ENCODE measurements around the gene SH3GL3.

DNA sequence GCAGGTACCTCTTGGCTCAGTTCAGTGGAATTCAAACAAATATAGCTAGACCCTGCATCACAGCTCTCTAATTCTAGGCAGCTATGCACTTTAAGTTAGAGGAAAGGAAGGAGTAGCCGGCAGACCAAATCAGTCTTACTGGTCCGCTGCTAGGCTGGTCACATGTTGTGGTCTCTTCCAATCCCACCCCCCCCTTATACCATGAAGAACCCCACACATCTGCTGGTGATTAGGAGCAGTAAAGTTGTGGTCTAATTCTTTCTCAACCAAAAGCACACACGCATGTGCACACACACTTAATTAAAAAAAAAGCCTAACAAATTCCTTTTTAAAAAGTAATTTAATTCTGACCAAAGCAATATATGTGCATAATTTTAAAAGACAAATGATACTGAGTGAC is 16.7 kb upstream of the SH3GL3 start:
- TF ChIP-seq, protein P1, sequence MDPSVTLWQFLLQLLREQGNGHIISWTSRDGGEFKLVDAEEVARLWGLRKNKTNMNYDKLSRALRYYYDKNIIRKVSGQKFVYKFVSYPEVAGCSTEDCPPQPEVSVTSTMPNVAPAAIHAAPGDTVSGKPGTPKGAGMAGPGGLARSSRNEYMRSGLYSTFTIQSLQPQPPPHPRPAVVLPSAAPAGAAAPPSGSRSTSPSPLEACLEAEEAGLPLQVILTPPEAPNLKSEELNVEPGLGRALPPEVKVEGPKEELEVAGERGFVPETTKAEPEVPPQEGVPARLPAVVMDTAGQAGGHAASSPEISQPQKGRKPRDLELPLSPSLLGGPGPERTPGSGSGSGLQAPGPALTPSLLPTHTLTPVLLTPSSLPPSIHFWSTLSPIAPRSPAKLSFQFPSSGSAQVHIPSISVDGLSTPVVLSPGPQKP (IDR thresholded peaks at IDR 0.05; ENCODE audit: low read depth, low read length) = no peak
- TF ChIP-seq EP300 (IDR thresholded peaks at IDR 0.05) = no peak
- no peak for TF ChIP-seq GATA3 (IDR thresholded peaks at IDR 0.05; ENCODE audit: borderline replicate concordance)
- TF ChIP-seq, protein P2, sequence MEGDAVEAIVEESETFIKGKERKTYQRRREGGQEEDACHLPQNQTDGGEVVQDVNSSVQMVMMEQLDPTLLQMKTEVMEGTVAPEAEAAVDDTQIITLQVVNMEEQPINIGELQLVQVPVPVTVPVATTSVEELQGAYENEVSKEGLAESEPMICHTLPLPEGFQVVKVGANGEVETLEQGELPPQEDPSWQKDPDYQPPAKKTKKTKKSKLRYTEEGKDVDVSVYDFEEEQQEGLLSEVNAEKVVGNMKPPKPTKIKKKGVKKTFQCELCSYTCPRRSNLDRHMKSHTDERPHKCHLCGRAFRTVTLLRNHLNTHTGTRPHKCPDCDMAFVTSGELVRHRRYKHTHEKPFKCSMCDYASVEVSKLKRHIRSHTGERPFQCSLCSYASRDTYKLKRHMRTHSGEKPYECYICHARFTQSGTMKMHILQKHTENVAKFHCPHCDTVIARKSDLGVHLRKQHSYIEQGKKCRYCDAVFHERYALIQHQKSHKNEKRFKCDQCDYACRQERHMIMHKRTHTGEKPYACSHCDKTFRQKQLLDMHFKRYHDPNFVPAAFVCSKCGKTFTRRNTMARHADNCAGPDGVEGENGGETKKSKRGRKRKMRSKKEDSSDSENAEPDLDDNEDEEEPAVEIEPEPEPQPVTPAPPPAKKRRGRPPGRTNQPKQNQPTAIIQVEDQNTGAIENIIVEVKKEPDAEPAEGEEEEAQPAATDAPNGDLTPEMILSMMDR (IDR thresholded peaks at IDR 0.05) = no peak
- TF ChIP-seq RCOR1 (IDR thresholded peaks at IDR 0.05; ENCODE audit: low read depth, low read length) = no peak
- TF ChIP-seq REST (IDR thresholded peaks at IDR 0.05) = no peak
- TF ChIP-seq POLR2A (IDR thresholded peaks at IDR 0.05; ENCODE audit: low read length) = no peak
- TF ChIP-seq RNF2 (IDR thresholded peaks at IDR 0.05; ENCODE audit: borderline replicate concordance, low read depth) = no peak
- TF ChIP-seq MYC (IDR thresholded peaks at IDR 0.05; ENCODE audit: borderline replicate concordance, low read length) = no peak
- no peak for TF ChIP-seq RARB (CRISPR knock-in tag; IDR thresholded peaks at IDR 0.05)
- no peak for TF ChIP-seq CEBPB (IDR thresholded peaks at IDR 0.05)
